KG1 (cell line): Measurements from ENCODE around the gene LIMA1.
"Not testable (repeated sequence)": the region's sequence is repeated elsewhere in the genome, so short reads cannot be mapped to it uniquely, and the experiment has no call there.

Source experiments
- DNase-seq: peaks from one replicate; lab custom pipeline; 2025; lab: John Stamatoyannopoulos, UW

LIMA1 gene

DNA sequence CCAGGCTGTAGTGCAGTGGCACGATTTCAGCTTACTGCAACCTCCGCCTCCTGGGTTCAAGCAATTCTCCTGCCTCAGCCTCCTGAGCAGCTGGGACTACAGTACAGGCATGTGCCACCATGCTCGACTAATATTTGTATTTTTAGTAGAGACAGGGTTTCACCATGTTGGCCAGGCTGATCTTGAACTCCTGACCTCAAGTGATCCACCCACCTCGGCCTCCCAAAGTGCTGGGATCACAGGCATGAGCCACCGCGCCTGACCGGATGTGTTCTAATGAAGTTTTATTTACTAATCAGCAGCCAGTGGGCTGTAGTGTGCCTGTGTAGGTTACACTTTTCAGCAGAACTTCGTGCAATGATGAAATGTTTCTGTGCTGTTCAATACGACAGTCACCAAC lies 35.7 kb downstream of the LIMA1 start:
- not testable (repeated sequence) for DNase-seq

DNA sequence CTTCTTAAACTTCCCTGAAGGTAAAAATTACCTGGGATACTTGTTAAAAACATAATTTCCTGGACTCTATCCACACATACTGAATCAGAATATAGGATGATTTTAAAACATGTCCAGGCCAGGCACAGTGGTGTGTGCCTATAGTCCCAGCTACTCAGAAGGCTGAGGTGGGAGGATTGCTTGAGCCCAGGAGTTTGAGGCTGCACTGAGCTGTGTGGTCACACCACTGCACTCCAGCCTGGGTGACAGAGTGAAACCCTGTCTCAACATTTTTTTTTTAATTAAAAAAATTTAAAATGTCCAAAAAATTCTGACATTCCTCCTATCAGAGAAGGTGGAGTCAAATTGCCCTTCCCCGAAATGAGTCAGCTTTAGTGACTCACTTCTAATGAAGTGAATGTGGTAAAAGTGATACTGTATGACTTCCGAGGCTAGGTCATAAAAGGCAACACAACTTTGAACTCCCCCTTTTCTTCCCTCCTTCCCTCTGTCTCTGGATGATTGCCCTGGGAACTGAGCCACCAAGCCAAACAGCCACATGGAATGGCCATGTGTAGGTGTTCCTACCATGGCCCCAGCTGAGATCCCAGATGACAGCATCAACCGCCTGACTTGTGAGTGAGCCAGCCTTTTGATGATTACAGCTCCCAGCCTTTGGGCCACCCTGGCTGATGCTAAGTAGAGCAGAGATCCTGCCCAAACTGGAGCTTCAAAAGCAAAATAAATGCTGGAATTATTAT lies 36.3 kb downstream of the LIMA1 start:
- no peak for DNase-seq

DNA sequence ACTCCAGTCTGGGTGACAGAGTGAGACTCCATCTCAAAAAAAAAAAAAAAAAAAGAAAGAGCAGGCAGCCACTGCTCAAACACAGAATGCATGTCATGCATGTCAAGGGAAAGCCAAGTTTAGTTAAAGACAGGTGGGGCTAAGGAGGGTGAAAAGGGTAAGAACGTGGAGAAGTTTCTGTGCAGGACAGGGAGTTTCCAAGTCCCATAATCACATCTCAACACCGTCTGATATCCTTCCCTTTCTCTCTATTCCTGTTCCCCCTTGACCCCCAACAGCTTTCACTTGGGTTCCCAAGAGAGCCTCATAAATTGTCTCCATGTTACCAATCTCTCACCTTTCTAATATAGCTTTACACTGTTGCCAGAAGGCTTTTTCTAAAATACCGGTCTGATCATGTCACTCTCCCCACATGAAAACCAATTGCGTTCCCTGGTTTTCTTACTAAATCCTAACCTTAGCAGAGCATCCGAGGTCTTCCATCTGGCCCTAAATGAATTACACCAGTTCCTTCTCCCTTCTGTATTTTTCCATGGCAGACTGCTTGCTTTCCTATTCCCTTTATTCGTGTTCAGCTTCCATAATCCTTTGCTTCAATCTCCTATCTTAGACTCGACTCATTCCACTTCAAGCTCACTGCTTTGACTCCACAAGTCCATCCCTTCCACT lies 37.0 kb downstream of the LIMA1 start:
- no peak for DNase-seq

DNA sequence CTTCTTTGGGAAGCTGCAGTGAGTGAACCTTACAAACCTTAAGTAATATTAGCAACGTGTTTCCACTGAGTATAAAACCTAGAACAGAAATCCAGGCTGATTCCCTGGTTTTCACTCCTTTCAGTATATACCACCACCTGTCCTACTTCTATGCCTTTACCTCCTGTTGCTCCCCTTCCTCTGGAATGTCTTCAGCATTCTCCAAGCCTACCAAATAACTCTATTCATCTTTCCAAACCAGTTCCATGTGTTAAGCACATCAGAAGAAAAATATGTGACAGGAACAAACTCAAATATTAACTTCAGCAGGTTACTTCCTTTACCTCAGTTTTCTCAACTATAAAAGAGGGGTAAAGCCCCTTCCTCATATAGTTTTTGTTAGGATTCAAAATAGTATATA lies 39.8 kb downstream of the LIMA1 start:
- DNase-seq: no peak

DNA sequence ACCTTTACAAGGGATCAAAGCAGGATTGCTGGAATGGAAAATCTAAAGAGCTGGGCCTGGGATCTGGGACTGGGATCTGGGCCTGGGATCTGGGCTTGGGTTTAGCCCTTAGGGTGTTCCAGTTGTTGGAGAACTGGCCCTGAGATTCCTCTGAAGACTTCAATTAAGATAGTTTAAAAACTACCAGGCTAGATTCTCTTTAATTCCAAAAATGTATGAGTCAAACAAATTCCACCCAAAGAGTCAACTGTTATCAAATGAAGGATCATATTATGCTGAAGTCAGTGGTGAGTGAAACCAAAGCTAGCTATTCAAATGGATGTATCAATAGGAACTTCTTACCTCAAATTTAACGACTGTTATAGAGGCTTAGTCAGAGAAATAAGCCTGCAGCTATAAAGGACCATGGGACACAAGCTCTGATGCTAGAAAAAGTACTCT lies 40.5 kb downstream of the LIMA1 start:
- no peak for DNase-seq

DNA sequence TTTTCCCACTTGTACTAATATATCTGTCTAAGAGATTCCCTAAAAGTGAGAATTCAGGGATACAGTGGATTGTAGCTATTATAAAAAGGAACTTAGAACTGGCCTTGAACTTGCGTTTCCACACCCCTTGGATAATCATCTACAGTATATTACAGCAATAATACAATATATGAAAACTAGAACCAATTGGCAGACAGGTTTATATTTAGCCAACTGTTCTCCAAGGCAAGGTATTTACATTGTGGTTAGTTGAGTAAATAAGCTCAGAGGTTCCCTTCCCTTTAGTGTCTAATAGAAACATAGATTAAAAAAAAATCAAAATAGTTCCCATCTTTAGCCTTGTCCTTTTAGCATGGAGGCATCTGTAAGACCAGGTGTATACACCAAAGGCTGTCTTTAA lies 42.1 kb downstream of the LIMA1 start:
- no peak for DNase-seq

DNA sequence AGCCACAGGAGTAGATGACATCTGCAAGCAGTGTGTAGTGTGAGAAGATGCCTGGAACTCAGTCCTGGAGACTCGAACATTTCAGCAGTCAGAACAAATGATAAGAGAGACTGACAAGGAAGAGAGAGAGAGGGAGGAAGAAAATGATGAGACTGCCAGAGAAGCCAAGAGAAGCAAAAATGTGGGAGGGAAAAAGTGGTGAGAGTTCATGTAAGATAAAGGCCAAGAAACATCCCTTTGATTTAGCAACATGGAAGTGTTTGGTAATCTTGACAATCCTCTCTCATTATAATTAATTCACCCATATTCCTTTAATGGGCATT lies 42.6 kb downstream of the LIMA1 start:
- DNase-seq: no peak

DNA sequence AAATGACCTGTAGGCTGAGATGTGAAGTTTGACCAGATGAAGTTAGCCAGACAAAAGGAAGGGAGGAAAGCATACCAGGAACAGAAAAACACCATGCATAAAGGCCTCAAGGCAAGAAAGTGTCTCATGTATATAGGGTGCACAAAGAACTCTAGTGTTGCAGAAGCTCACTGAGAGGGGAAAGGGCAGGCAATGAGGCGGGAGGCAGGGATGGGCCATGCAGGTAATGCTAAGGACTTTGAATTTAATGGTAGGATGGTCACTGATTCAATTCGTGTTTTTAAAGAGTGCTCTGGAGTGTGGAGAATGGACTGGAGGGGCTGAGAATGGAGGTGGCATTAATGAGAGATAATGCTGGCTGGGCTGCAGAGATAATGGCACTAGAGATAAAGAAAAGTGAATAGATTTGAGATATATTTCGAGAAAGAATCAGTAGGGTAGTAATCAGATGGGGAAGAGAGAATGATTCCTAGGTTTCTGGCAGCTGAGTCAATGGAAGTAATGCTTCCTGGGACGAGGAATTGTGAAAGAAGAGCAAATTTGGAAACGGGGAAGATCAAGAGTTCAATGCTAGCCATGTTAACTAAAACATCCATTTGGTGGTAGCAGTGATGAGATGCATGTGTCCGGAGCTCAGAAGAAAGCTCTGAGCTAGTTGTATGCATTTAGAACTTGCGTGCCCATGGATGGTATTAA lies 43.1 kb downstream of the LIMA1 start:
- no peak for DNase-seq

DNA sequence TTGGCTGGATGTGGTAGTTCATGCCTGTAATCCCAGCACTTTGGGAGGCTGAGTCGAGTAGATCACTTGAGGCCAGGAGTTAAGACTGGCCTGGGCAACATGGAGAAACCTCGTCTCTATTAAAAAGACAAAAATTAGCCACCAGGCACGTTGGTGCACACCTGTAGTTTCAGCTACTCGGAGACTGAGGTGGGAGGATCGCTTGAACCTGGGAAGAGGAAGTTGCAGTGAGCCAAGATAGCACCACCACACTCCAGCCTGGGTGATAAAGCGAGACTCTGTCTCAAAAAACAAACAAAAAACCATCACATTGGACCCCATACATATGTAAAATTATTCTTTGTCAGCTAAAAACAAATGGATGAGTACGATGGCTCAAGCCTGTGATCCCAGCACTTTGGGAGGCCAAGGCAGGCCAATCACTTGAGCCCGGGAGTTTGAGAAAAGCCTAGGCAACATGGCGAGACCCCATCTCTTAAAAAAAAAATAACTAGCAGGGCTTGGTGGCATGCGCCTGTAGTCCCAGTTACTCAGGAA lies 43.9 kb downstream of the LIMA1 start:
- DNase-seq: no peak

DNA sequence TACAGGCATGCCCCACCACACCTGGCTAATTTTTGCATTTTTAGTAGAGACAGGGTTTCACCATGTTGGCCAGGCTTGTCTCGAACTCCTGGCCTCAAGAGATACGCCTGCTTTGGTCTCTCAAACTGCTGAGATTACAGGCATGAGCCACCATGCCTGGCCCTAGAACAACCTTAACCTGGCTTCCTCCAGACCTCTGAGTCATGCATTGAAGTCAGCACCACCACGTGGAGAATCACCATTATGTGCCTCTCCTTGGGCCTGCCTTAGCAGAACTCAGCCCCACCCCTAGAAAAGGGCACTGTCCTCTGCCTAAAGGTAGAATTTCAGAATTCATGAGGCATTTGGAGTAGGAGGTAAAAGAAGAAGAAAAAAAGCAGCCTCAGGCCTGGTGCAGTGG lies 49.0 kb downstream of the LIMA1 start:
- no peak for DNase-seq

DNA sequence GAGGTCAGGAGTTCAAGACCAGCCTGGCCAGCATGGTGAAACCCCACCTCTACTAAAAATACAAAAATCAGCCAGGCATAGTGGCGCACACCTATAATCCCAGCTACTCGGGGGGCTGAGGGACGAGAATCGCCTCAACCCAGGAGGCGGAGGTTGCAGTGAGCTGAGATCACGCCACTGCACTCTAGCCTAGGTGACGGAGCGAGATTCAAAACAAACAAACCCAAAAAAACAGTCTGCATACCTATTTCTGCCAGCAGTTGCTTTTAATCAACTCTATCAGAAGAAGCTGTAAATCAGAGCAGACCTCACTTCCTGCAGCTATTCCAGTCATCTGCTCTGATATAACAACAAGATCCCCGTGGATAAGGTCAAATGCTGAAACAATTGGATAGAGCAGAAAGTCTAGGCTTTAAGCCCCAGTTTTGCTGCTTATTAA lies 50.5 kb downstream of the LIMA1 start:
- no peak for DNase-seq

DNA sequence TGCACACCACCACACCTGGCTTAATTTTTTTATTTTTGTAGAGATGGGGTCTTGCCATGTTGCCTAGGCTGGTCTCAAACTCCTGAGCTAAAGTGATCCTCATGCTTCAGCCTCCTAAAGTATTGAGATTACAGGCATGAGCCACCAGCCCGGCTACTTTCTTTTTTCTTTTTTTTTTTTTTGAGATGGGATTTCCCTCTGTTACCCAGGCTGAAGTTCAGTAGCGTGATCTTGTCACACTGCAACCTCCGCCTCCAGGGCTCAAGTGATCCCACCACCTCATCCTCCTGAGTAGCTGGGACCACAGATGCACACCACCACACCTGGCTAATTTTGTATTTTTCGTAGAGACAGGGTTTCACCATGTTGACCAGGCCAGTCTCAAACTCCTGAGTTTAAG lies 51.1 kb downstream of the LIMA1 start:
- no peak for DNase-seq

DNA sequence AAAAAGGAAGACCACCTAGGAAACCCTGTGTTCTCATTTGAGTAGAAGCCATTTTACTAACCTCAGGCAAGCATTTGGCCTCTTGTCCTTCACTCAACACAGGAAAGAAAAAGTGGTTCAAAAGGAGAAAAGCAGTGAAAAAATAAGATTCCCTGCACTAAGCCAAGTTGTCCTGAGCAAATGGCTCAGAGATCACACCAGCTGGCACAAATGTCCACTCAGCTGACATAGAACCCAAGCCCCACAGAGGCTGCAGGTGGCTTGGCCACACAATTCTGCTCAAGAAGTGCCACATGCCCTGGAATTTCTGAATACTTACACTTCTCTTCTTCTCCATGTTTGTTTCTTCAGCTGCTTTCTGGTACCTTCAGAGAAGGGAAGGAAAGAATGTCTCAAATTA lies 52.0 kb downstream of the LIMA1 start:
- no peak for DNase-seq

DNA sequence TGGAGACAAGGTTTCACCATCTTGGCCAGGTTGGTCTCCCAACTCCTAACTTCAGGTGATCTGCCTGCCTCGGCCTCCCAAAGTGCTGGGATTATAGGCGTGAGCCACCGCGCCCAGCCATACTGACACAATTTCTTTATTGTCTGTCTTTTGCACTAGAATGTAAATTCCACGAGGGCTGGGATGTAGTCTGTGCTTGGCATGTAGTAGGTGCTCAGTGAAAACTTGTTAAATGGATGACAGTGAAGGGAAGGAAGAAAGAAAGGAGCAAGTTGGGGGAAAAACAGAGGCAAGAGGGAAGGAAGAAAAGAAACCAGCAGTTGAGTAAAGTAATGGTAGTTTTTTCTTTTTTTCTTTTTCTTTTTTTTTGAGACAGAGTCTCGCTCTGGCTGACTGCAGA lies 53.1 kb downstream of the LIMA1 start:
- no peak for DNase-seq

DNA sequence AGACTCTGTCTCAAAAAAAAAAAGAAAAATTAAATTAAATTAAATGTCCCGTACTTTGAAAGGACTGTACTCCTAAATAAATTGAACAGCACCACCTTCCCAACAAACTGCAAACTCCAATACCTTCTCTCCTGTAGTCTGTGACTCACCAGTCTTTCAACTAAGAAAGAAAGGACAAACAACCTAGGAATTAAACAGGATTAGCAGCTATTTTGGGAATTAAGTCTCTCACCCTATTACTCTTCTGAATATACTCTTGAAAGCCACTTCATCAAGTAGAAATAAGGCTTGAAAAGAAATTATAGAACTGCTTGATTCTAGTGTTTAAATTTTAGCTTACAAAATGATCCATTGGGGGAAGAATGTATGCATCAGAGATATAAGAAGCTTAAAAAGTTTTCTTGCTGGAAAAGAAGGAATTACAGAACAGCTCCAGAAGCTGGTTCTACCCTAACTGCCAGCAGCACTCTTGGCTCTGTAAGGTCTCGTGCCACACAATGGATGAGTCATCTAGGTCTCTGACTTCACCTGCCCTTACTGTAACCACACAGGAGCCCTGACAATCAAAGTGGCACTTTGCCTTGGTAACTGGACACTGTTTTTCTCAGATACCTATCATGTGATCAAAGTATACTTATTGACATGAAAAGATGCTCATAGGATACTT lies 59.2 kb downstream of the LIMA1 start:
- DNase-seq: no peak

DNA sequence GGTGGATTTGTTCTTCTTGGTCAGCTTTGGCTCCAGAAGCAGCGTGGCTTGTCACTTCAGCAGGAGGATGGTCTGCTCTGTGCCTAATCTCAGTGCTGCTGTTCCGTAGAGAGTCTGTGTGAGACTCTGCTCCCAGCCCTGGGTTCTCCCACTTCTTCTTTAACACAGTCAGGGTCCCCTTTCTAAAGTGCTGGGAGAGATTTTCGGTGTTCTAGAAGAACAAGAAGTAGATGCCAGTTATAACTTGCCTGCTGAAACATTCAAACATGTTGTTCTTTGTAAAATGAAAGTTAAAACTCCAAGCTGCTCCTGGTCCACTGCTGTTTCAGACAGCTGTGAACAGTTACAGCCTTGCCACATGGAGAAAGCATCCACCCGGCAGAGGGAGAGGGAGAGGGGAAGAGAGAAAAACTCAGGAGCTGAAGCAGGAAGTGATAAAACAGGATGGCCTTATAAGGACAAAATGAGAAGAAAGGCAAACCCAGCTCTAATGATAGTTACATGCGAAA lies 61.0 kb downstream of the LIMA1 start:
- peak; percentile 24 for DNase-seq

DNA sequence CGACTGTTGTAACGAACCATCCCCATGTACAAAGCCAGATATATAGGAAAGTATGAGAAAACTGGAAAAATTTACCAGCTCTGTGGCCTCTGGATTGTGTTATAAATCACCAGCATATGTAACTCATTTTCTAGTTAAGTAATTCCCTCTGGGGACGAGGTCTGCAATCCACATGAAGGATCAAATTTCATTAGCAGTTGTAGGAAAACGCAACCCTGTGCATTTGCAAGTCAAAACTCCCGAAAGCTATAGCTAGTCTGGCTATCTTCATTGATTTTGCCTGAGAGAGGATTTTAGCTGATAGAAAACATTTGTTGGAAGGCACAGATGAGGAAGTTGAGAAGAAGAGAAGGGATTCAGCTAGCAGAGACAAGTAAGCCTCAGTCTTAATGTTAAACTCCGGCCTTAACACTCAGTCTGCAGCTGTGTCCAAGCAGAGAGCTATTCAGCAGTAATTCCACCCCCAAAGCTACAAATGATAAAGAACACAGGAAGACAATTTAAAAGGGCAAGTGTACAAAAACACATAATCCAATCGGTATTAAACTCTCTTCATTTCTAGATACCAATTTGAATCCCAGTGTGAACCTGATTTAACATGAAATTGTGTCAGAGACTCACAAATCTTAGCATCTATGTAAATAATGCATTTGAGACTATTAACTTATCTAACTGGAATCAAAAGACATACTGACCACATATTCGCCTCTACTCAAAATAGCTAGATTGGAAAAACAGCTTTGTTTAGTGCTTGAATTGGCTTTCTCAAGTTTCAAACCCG lies 61.9 kb downstream of the LIMA1 start:
- no peak for DNase-seq

DNA sequence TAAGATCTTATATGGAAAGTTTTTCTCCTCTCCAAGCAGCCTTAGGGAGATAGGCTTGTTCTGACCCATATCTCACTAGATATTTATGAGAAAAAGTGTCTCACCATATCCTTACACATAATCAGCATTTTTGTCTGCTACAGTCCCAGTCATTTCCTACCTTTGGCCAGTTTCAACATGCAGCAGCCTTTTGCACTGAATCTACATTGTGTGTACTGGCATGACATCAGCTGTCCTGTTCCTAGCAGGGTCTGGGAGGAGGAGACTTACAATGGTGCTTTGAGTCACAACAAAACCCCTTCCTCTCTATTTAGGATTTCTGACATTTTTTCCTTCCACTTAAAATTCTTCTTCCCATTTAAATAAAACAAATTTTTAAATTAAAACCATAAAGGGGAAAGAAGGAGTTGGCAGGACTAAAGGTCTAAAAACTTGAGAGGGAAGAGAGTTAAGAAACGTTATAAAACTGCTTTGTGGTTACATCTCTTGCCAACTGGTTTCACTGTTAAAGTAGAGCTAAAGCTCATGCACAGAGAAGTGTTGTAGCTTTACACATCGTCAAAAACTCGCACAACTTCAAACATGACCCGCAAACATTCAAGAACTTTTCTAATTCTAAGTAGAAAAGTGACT lies 62.8 kb downstream of the LIMA1 start:
- DNase-seq: no peak

DNA sequence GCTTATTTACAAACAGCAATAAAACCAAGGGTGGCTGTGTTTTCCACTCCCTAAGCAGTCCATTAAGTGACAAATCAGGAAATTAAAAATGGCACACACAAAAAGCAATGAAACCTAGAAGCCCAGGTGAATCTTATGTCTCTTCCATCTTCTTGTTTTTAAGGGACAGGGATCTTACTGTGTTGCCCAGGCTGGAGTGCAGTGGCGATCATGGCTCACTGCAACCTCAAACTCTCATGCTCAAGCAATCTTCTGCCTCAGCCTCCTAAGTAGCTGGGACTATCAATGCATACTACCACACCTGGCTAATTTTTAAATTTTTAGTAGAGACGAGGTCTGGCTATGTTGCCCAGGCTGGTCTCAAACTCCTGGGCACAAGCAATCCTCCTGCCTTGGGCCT lies 63.8 kb downstream of the LIMA1 start:
- no peak for DNase-seq

DNA sequence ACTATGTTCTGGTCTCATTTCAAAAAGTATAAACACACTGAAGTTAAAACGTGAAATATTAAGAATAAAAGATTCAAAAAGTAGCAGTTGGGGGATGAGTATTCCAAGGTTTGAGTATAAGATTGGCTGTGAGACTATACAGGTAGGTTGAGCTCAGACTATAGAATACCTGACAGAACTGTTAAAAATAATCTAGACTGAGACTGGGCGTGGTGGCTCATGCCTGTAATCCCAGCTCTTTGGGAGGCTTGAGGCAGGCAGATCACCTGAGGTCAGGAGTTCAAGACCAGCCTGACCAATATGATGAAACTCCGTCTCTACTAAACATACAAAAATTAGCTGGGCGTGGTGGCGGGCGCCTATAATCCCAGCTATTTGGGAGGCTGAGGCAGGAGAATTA lies 64.3 kb downstream of the LIMA1 start:
- DNase-seq: not testable (repeated sequence)

DNA sequence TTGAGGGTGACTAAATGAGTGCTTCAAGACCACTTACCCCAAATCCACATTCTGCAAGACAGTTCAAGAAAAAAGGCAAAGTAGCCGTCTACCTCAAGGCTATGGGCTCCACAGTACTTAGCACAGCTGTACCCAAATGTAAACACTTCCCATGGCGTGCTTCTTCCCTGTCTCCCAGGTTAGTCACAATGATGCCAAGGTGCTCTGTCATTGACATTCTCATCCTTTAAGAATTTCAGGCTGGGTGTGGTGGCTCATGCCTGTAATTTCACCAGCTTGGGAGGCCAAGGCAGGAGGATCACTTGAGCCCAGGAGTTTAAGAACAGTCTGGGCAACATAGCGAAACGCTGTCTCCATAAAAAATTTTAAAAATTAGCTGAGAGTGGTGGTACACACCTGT lies 64.9 kb downstream of the LIMA1 start:
- no peak for DNase-seq
